Ascending aorta (tissue), 2 donors: Measurements from ENCODE around the gene CAMSAP1. TPM values are rescaled to one million over a fixed set of nuclear protein-coding genes. Genes with fewer than 3 reads are reported as not detected.

Experiments used
- DNase-seq, 2 donors: peaks; one replicate each; pipeline ENCODE4 v3.0.0-alpha.2; 2019; ENCODE audit warnings: low spot score in 2 of 2
- H3K27ac ChIP-seq, 2 donors: fragments of 200-600 bp; sonication (generic); one replicate each; pipeline ENCODE4 v1.5.1; 2016 to 2017; ENCODE audit warnings: mild to moderate bottlenecking in 1 of 2
- H3K27me3 ChIP-seq: fragments of 200-600 bp; sonication (generic); one replicate; pipeline ENCODE4 v1.5.1; 2017
- H3K36me3 ChIP-seq, 2 donors: fragments of 200-600 bp; sonication (generic); one replicate each; pipeline ENCODE4 v1.5.1; 2016
- H3K4me1 ChIP-seq, 2 donors: fragments of 200-600 bp; sonication (generic); one replicate each; pipeline ENCODE4 v1.5.1; 2016 to 2017; ENCODE audit warnings: mild to moderate bottlenecking in 1 of 2
- H3K4me3 ChIP-seq, 2 donors: fragments of 200-600 bp; sonication (generic); one replicate each; pipeline ENCODE4 v1.5.1; 2016 to 2017; ENCODE audit warnings: mild to moderate bottlenecking in 1 of 2
- H3K9me3 ChIP-seq, 2 donors: fragments of 200-600 bp; sonication (generic); one replicate each; pipeline ENCODE4 v1.5.1; 2016
- CTCF ChIP-seq, 3 experiments: fragments of 200-600 bp in 2 of 3; fragments of 450-650 bp in 1 of 3; sonication (generic) in 2 of 3; IDR thresholded peaks; one replicate each; pipeline ENCODE4 v1.5.1; 2016 to 2019; ENCODE audit warnings: antibody characterized with exemption in 3 of 3, mild to moderate bottlenecking in 1 of 3, moderate library complexity in 1 of 3
- intact Hi-C: fragments of 100-400 bp; cut with DNase I; formaldehyde crosslinking; loops from one replicate; pipeline ENCODE4 v1.15.1; 2023
- total RNA-seq: library from RNA; depleted of rRNA; stranded (reverse); fragments of >200 nt; gene quantifications from one replicate; pipeline ENCODE4 v1.1.0, GENCODE V29; 2016

The CAMSAP1 gene
- total RNA-seq, 1 donor from 2014 or later, result 10.1 TPM

GRCh38 chr9:135847833-135848232 is 59.5 kb downstream of the CAMSAP1 start:
- no peak for DNase-seq
- peaks cover 7 to 28% of the 10 kb centered on the region in 2 donors for H3K36me3 ChIP-seq
- intact Hi-C loops, result no loop called here

GRCh38 chr9:135840539-135840938 is 66.8 kb downstream of the CAMSAP1 start:
- Histone ChIP-seq H3K4me3 (no peak overlapping the region), H3K27me3 (no peaks in the 10 kb centered on the region), H3K36me3 (peaks cover 4 to 12% of the 10 kb centered on the region in 2 donors), H3K27ac (no peak overlapping the region), H3K9me3 (peaks cover 0 to 7% of the 10 kb centered on the region in 2 donors), H3K4me1 (no peaks in the 10 kb centered on the region)
- intact Hi-C loops, result no loop called here
- no peak for TF ChIP-seq CTCF (IDR thresholded peaks at IDR 0.05)
- DNase-seq, result no peak

More at GRCh38 chr9:135847833-135848232, 59.5 kb downstream of the CAMSAP1 start:
- TF ChIP-seq CTCF (IDR thresholded peaks at IDR 0.05), result no peak
- H3K27me3 ChIP-seq, result no peaks in the 10 kb centered on the region
- H3K4me1 ChIP-seq, result no peaks in the 10 kb centered on the region
- peaks cover 0 to 14% of the 10 kb centered on the region in 2 donors for H3K9me3 ChIP-seq
- H3K27ac ChIP-seq, result no peak overlapping the region
- no peak overlapping the region for H3K4me3 ChIP-seq

GRCh38 chr9:135840107-135840506 is 67.2 kb downstream of the CAMSAP1 start:
- Histone ChIP-seq H3K27ac (no peak overlapping the region), H3K36me3 (peaks cover 4 to 16% of the 10 kb centered on the region in 2 donors), H3K9me3 (peaks cover 0 to 3% of the 10 kb centered on the region in 2 donors), H3K27me3 (no peaks in the 10 kb centered on the region), H3K4me3 (no peak overlapping the region), H3K4me1 (no peaks in the 10 kb centered on the region)
- TF ChIP-seq CTCF (IDR thresholded peaks at IDR 0.05), result no peak
- DNase-seq, result no peak
- intact Hi-C loops, result no loop called here

- no peaks in the 10 kb centered on the region for H3K27me3 ChIP-seq
- no peak overlapping the region for H3K4me3 ChIP-seq
- H3K9me3 ChIP-seq, result no peaks in the 10 kb centered on the region
- peaks cover 4 to 16% of the 10 kb centered on the region in 2 donors for H3K36me3 ChIP-seq
- H3K4me1 ChIP-seq, result no peaks in the 10 kb centered on the region
- TF ChIP-seq CTCF (IDR thresholded peaks at IDR 0.05), result no peak
- no peak for DNase-seq
- H3K27ac ChIP-seq, result no peak overlapping the region
- intact Hi-C loops, result no loop called here
Measured at GRCh38 chr9:135839516-135839915, 67.8 kb downstream of the CAMSAP1 start.

GRCh38 chr9:135835131-135835530 is 72.2 kb downstream of the CAMSAP1 start:
- H3K4me3 ChIP-seq, result no peak overlapping the region
- no peaks in the 10 kb centered on the region for H3K4me1 ChIP-seq
- H3K27ac ChIP-seq, result no peak overlapping the region
- intact Hi-C loops, result no loop called here
- no peak for TF ChIP-seq CTCF (IDR thresholded peaks at IDR 0.05)
- DNase-seq, result no peak
- no peaks in the 10 kb centered on the region for H3K9me3 ChIP-seq
- H3K36me3 ChIP-seq, result peaks cover 0 to 6% of the 10 kb centered on the region in 2 donors
- H3K27me3 ChIP-seq, result no peaks in the 10 kb centered on the region

GRCh38 chr9:135833864-135834263 is 73.5 kb downstream of the CAMSAP1 start:
- no peak for TF ChIP-seq CTCF (IDR thresholded peaks at IDR 0.05)
- intact Hi-C loops, result no loop called here
- Histone ChIP-seq H3K36me3 (peaks cover 0 to 6% of the 10 kb centered on the region in 2 donors), H3K27ac (no peak overlapping the region), H3K9me3 (no peaks in the 10 kb centered on the region), H3K4me1 (no peaks in the 10 kb centered on the region), H3K4me3 (no peak overlapping the region), H3K27me3 (no peaks in the 10 kb centered on the region)
- no peak for DNase-seq
